Measurements from ENCODE around the gene FOXP1. TPM values are rescaled to one million over a fixed set of nuclear protein-coding genes. Genes with fewer than 3 reads are reported as not detected.
A peak's percentile ranks its signal among the peaks of the same experiment; 100 is the strongest.

The FOXP1 gene
- total RNA-seq, 1 donor from 2014 or later: 195 TPM

GRCh38 chr3:70919091-70919490 is 664.4 kb downstream of the FOXP1 start:
- H3K4me1 Mint-ChIP-seq (ENCODE audit: unreplicated experiment): peaks cover 45% of the 10 kb centered on the region
- H3K4me3 Mint-ChIP-seq (ENCODE audit: unreplicated experiment): no peak overlapping the region
- H3K36me3 Mint-ChIP-seq (ENCODE audit: unreplicated experiment): no peaks in the 10 kb centered on the region
- no peaks in the 10 kb centered on the region for H3K9me3 Mint-ChIP-seq (ENCODE audit: unreplicated experiment)
- TF ChIP-seq, protein P1, sequence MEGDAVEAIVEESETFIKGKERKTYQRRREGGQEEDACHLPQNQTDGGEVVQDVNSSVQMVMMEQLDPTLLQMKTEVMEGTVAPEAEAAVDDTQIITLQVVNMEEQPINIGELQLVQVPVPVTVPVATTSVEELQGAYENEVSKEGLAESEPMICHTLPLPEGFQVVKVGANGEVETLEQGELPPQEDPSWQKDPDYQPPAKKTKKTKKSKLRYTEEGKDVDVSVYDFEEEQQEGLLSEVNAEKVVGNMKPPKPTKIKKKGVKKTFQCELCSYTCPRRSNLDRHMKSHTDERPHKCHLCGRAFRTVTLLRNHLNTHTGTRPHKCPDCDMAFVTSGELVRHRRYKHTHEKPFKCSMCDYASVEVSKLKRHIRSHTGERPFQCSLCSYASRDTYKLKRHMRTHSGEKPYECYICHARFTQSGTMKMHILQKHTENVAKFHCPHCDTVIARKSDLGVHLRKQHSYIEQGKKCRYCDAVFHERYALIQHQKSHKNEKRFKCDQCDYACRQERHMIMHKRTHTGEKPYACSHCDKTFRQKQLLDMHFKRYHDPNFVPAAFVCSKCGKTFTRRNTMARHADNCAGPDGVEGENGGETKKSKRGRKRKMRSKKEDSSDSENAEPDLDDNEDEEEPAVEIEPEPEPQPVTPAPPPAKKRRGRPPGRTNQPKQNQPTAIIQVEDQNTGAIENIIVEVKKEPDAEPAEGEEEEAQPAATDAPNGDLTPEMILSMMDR (IDR thresholded peaks at IDR 0.05): no peak
- DNase-seq (ENCODE audit: extremely low spot score, unreplicated experiment): no peak
- peak overlapping the region; percentile 95 for H3K27ac Mint-ChIP-seq (ENCODE audit: unreplicated experiment)
- no peaks in the 10 kb centered on the region for H3K27me3 Mint-ChIP-seq (ENCODE audit: unreplicated experiment)

GRCh38 chr3:70916375-70917055 is 667.0 kb downstream of the FOXP1 start:
- peaks cover 45% of the 10 kb centered on the region for H3K4me1 Mint-ChIP-seq (ENCODE audit: unreplicated experiment)
- TF ChIP-seq, protein P1 (IDR thresholded peaks at IDR 0.05): no peak
- H3K27ac Mint-ChIP-seq (ENCODE audit: unreplicated experiment): peak overlapping the region; percentile 66
- H3K9me3 Mint-ChIP-seq (ENCODE audit: unreplicated experiment): no peaks in the 10 kb centered on the region
- no peaks in the 10 kb centered on the region for H3K27me3 Mint-ChIP-seq (ENCODE audit: unreplicated experiment)
- no peak for DNase-seq (ENCODE audit: extremely low spot score, unreplicated experiment)
- no peak overlapping the region for H3K4me3 Mint-ChIP-seq (ENCODE audit: unreplicated experiment)
- H3K36me3 Mint-ChIP-seq (ENCODE audit: unreplicated experiment): no peaks in the 10 kb centered on the region

DNA sequence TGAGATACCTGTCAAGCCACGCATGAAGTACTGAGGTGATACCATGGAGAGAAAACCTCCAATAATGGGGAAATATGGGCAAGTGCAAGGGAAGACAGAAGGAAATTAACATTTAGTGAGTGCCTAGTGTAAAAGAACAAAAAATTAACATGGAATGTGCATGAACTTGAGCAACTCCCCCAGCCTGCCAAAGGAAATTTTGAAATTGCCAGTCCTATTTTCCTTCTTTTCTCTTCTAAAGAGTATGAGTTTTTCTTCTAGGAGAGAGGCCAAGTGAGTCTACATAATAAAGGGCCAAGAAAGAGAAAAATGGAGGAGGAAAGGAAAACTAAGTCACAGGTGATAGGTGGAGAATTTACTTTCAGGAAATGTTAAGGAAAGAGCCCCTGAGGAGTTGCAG is 668.7 kb downstream of the FOXP1 start:
- Mint-ChIP-seq H3K36me3 (ENCODE audit: unreplicated experiment) (no peaks in the 10 kb centered on the region), H3K4me1 (ENCODE audit: unreplicated experiment) (peaks cover 40% of the 10 kb centered on the region), H3K27me3 (ENCODE audit: unreplicated experiment) (no peaks in the 10 kb centered on the region), H3K27ac (ENCODE audit: unreplicated experiment) (peak overlapping the region; percentile 50), H3K9me3 (ENCODE audit: unreplicated experiment) (no peaks in the 10 kb centered on the region), H3K4me3 (ENCODE audit: unreplicated experiment) (no peak overlapping the region)
- TF ChIP-seq, protein P1 (IDR thresholded peaks at IDR 0.05): no peak
- no peak for DNase-seq (ENCODE audit: extremely low spot score, unreplicated experiment)

DNA sequence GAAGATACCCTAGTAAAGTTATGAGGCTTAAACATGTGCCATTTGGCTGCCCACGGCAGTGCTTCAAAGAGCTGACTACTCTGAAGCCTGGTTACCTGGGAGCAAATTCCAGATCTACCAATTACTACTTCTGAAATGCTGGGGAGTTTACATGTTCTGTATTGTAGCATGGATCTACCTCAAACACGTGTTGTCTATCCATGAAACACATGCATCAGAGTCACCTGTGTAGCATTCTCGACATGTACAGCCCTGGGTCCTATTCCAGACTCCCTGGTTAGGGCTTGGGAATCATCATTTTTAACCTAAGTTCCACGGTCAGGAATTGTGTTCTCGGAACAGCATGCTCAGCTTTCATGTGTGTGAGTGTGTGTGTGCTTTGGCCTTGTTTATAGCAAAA is 671.8 kb downstream of the FOXP1 start:
- TF ChIP-seq, protein P1 (IDR thresholded peaks at IDR 0.05): no peak
- Mint-ChIP-seq H3K36me3 (ENCODE audit: unreplicated experiment) (no peaks in the 10 kb centered on the region), H3K9me3 (ENCODE audit: unreplicated experiment) (no peaks in the 10 kb centered on the region), H3K4me3 (ENCODE audit: unreplicated experiment) (no peak overlapping the region), H3K27me3 (ENCODE audit: unreplicated experiment) (no peaks in the 10 kb centered on the region), H3K27ac (ENCODE audit: unreplicated experiment) (no peak overlapping the region), H3K4me1 (ENCODE audit: unreplicated experiment) (peaks cover 20% of the 10 kb centered on the region)
- no peak for DNase-seq (ENCODE audit: extremely low spot score, unreplicated experiment)

- H3K9me3 Mint-ChIP-seq (ENCODE audit: unreplicated experiment): no peaks in the 10 kb centered on the region
- H3K4me3 Mint-ChIP-seq (ENCODE audit: unreplicated experiment): no peak overlapping the region
- no peak for DNase-seq (ENCODE audit: extremely low spot score, unreplicated experiment)
- H3K27me3 Mint-ChIP-seq (ENCODE audit: unreplicated experiment): no peaks in the 10 kb centered on the region
- no peak overlapping the region for H3K27ac Mint-ChIP-seq (ENCODE audit: unreplicated experiment)
- H3K4me1 Mint-ChIP-seq (ENCODE audit: unreplicated experiment): peaks cover 12% of the 10 kb centered on the region
- TF ChIP-seq, protein P1 (IDR thresholded peaks at IDR 0.05): no peak
- no peaks in the 10 kb centered on the region for H3K36me3 Mint-ChIP-seq (ENCODE audit: unreplicated experiment)
These were observed 678.0 kb downstream of the FOXP1 start for GRCh38 chr3:70905491-70905890.

Small RNA genes within 50 kb of the gene (microRNA-seq; reads per million reads assigned to microRNA genes)
- 12.1 reads per million, percentile 18 among the genes with 10 or more reads in this experiment for gene MIR1284 (ENCODE audit: unreplicated experiment)

Other genes starting within 250 kb of the FOXP1 start
- gene EIF4E3, start 141.7 kb upstream of the FOXP1 start, total RNA-seq: 7.7 TPM in 2 replicates
- gene GPR27, start 170.1 kb upstream of the FOXP1 start, total RNA-seq: 0.63 and 0.94 TPM in 2 replicates
- gene PROK2, start 201.4 kb upstream of the FOXP1 start, total RNA-seq: not detected in 2 replicates